ENCODE measurements around the gene PPARGC1A. TPM values are rescaled to one million over a fixed set of nuclear protein-coding genes. Genes with fewer than 3 reads are reported as not detected.

PPARGC1A gene
- total RNA-seq, 3 donors from 2014 or later (not counting 1 experiment from before 2014, with no cell fraction given): not detected

DNA sequence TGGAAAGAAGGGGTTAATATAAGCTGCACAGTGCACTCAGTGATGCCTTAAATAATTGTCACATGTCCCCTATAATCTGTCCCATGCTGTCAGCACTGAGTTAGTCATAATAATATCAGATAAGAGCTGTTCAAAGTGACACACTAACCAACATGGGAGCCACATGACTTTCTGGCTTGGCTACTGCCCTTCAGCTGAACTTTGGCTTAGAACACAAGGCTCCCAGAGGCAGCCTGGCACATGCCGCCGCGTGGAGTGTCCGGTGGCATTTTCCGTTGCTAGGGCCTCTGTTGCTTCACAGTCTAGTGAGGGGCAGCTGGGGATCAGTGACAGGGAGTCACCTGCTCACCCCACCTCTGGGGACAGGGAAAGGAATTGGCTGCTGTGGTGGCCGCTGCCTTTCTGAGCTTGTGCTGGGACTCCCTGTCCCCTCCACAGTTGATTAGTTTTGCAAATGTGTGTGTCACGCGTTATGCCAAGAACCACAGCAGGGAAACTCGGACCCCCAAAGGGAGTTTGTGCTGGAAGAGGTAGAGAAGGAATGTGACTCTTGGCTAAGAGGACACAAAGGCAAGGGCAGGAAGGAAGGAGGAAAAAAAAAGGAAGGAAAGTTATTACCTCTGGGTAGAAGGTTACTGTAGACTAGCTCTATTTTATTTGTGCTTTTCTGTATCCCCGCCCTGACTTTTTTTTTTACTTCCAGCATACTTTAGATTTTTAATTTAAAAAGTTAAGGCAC lies 41.1 kb upstream of the PPARGC1A start:
- H3K27me3 Mint-ChIP-seq (ENCODE audit: low read depth in 2 of 2): no peaks in the 10 kb centered on the region
- ATAC-seq (no peak), DNase-seq (no peak)
- no peaks in the 10 kb centered on the region for H3K4me1 ChIP-seq (ENCODE audit: control insufficient read depth, insufficient read depth, low read length)
- no peak overlapping the region for H3K4me3 ChIP-seq (ENCODE audit: low read length)
- no peak overlapping the region for H3K27ac ChIP-seq (ENCODE audit: low read length)
- peaks cover 9 to 15% of the 10 kb centered on the region in 2 donors for H3K9me3 Mint-ChIP-seq
- H3K27me3 ChIP-seq (ENCODE audit: control insufficient read depth, insufficient read depth, low read length): no peaks in the 10 kb centered on the region
- no peaks in the 10 kb centered on the region for H3K4me1 Mint-ChIP-seq
- peaks cover 3% of the 10 kb centered on the region for H3K9me3 ChIP-seq (ENCODE audit: control insufficient read depth, insufficient read depth, low read length)
- WGBS (ENCODE audit: insufficient coverage): 86% methylated on average over 9 of the region's 10 CpGs
- TF ChIP-seq, protein P1, sequence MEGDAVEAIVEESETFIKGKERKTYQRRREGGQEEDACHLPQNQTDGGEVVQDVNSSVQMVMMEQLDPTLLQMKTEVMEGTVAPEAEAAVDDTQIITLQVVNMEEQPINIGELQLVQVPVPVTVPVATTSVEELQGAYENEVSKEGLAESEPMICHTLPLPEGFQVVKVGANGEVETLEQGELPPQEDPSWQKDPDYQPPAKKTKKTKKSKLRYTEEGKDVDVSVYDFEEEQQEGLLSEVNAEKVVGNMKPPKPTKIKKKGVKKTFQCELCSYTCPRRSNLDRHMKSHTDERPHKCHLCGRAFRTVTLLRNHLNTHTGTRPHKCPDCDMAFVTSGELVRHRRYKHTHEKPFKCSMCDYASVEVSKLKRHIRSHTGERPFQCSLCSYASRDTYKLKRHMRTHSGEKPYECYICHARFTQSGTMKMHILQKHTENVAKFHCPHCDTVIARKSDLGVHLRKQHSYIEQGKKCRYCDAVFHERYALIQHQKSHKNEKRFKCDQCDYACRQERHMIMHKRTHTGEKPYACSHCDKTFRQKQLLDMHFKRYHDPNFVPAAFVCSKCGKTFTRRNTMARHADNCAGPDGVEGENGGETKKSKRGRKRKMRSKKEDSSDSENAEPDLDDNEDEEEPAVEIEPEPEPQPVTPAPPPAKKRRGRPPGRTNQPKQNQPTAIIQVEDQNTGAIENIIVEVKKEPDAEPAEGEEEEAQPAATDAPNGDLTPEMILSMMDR (IDR thresholded peaks at IDR 0.05): no peak
- H3K36me3 ChIP-seq (ENCODE audit: control insufficient read depth, insufficient read depth, low read length): no peaks in the 10 kb centered on the region
- intact Hi-C loops (cut with micrococcal nuclease): no loop called here
- no peaks in the 10 kb centered on the region for H3K36me3 Mint-ChIP-seq
- no peak overlapping the region for H3K4me3 Mint-ChIP-seq
- no peak overlapping the region for H3K27ac Mint-ChIP-seq

DNA sequence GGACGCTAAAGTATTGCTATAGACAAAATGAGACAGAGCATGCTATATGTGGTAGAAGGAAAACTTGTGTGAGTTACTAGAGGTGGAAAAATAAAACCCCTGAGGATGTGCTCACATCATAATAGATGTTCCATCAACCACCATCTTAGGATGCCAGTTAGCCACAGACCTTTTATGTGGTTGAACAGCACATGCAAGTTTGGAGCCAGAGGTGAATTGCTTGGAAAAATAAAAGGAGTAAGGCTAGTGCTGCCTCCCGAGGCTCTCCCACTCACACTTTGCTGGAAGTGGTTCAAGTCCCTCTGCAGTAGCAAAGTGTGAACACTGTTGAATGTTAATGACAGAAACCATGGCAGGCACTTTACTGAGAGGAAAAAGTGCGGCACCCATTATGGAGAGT lies 39.4 kb upstream of the PPARGC1A start:
- Histone ChIP-seq H3K4me3 (ENCODE audit: low read length) (no peak overlapping the region), H3K9me3 (ENCODE audit: control insufficient read depth, insufficient read depth, low read length) (peaks cover 3% of the 10 kb centered on the region), H3K36me3 (ENCODE audit: control insufficient read depth, insufficient read depth, low read length) (no peaks in the 10 kb centered on the region), H3K27me3 (ENCODE audit: control insufficient read depth, insufficient read depth, low read length) (no peaks in the 10 kb centered on the region), H3K4me1 (ENCODE audit: control insufficient read depth, insufficient read depth, low read length) (no peaks in the 10 kb centered on the region), H3K27ac (ENCODE audit: low read length) (no peak overlapping the region)
- Mint-ChIP-seq H3K27ac (no peak overlapping the region), H3K27me3 (ENCODE audit: low read depth in 2 of 2) (no peaks in the 10 kb centered on the region), H3K4me1 (no peaks in the 10 kb centered on the region), H3K4me3 (no peak overlapping the region), H3K36me3 (no peaks in the 10 kb centered on the region), H3K9me3 (peaks cover 12 to 15% of the 10 kb centered on the region in 2 donors)
- WGBS (ENCODE audit: insufficient coverage): 94% methylated on average over 3 of the region's 3 CpGs
- intact Hi-C loops (cut with micrococcal nuclease): no loop called here
- TF ChIP-seq, protein P1 (IDR thresholded peaks at IDR 0.05): no peak
- no peak for ATAC-seq
- no peak for DNase-seq

DNA sequence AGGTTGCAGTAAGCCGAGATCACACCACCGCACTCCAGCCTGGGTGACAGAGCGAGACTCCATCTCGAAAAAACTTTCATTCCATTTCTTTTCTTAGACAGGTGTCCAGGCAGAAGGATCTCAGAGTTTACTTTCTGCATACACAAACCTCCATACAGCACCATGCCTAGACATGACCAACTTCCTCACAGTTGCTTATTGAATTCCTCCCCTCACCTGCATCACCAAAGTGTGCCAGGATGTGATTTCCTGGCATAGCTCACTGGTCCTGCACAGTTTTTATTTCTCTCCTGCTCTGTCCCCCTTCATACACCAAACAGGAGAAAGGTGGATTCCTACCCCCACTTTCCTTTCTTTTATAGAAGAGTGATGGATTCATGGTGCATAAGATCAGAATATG lies 34.7 kb upstream of the PPARGC1A start:
- no peaks in the 10 kb centered on the region for H3K36me3 ChIP-seq (ENCODE audit: control insufficient read depth, insufficient read depth, low read length)
- Mint-ChIP-seq H3K4me3 (no peak overlapping the region), H3K36me3 (no peaks in the 10 kb centered on the region), H3K27ac (no peak overlapping the region), H3K27me3 (ENCODE audit: low read depth in 2 of 2) (no peaks in the 10 kb centered on the region), H3K9me3 (peaks cover 9 to 14% of the 10 kb centered on the region in 2 donors), H3K4me1 (no peaks in the 10 kb centered on the region)
- TF ChIP-seq, protein P1 (IDR thresholded peaks at IDR 0.05): no peak
- no peaks in the 10 kb centered on the region for H3K27me3 ChIP-seq (ENCODE audit: control insufficient read depth, insufficient read depth, low read length)
- H3K9me3 ChIP-seq (ENCODE audit: control insufficient read depth, insufficient read depth, low read length): no peaks in the 10 kb centered on the region
- H3K4me3 ChIP-seq (ENCODE audit: low read length): no peak overlapping the region
- DNase-seq: no peak
- no peaks in the 10 kb centered on the region for H3K4me1 ChIP-seq (ENCODE audit: control insufficient read depth, insufficient read depth, low read length)
- WGBS (ENCODE audit: insufficient coverage): 93% methylated on average over 4 of the region's 4 CpGs
- H3K27ac ChIP-seq (ENCODE audit: low read length): no peak overlapping the region
- intact Hi-C loops (cut with micrococcal nuclease): no loop called here
- no peak for ATAC-seq

DNA sequence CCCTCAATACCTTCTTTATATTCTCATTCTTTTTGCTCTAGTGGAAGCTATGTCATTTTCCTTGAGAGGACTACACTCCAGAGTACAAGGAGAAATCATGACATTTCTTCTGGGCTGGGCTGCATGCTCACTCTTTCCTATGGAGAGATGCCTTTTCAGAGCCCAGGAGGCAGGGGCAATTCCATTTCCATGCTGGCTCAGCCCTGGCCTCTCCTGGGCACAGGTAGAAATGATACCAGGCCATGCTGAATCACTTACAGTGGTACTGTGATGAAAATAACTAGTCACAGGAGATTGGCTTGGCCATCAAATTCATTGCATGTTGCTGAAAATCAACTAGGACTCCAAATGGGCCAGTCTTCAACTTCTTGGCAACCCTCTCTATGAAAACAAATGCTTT lies 34.0 kb upstream of the PPARGC1A start:
- DNase-seq (no peak), ATAC-seq (no peak)
- Histone ChIP-seq H3K4me3 (ENCODE audit: low read length) (no peak overlapping the region), H3K27me3 (ENCODE audit: control insufficient read depth, insufficient read depth, low read length) (no peaks in the 10 kb centered on the region), H3K9me3 (ENCODE audit: control insufficient read depth, insufficient read depth, low read length) (no peaks in the 10 kb centered on the region), H3K36me3 (ENCODE audit: control insufficient read depth, insufficient read depth, low read length) (no peaks in the 10 kb centered on the region), H3K4me1 (ENCODE audit: control insufficient read depth, insufficient read depth, low read length) (no peaks in the 10 kb centered on the region), H3K27ac (ENCODE audit: low read length) (no peak overlapping the region)
- no peaks in the 10 kb centered on the region for H3K4me1 Mint-ChIP-seq
- peaks cover 9 to 15% of the 10 kb centered on the region in 2 donors for H3K9me3 Mint-ChIP-seq
- H3K27ac Mint-ChIP-seq: no peak overlapping the region
- intact Hi-C loops (cut with micrococcal nuclease): no loop called here
- no peaks in the 10 kb centered on the region for H3K27me3 Mint-ChIP-seq (ENCODE audit: low read depth in 2 of 2)
- no peaks in the 10 kb centered on the region for H3K36me3 Mint-ChIP-seq
- TF ChIP-seq, protein P1 (IDR thresholded peaks at IDR 0.05): no peak
- H3K4me3 Mint-ChIP-seq: no peak overlapping the region
